ENCODE results near the gene NDRG3.

DNA sequence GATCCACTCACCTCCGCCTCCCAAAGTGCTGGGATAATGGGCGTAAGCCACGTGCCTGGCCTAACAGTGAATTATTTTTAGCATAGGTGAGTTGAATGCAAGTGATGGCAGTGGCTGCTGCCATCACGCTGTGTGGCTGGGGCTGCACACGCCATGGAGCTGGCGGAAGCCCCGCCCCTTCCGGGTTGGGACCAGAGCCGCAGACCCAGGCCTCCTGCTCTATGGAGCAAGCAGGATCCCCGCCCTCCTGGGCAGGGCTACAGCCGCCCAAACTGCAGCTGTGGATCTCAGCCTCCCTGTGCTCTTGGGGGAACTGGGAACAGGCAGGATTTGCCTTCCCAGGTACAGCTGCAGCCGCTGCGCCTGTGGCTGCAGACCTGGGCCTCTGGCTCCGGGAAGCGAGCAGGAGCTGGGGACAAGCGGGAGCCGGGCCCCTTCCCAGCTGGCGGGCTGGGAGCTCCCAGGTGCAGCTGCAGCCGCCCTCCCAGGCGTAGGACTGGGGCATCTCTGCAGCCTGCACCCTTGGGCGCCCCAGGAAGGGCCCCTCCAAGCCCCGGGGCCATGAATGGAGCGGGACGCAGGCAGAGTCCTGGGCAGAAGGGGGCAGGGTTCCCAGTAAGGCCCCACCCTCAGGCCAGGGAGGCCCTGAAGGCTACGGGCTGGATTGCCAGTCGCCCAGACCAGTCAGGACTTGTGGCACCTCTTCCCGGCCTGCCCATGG, 69.0 kb downstream of the NDRG3 start:
- TF ChIP-seq EZH2 (IDR thresholded peaks at IDR 0.05; ENCODE audit: insufficient read depth, low read length), result no peak
- TF ChIP-seq, protein P1, sequence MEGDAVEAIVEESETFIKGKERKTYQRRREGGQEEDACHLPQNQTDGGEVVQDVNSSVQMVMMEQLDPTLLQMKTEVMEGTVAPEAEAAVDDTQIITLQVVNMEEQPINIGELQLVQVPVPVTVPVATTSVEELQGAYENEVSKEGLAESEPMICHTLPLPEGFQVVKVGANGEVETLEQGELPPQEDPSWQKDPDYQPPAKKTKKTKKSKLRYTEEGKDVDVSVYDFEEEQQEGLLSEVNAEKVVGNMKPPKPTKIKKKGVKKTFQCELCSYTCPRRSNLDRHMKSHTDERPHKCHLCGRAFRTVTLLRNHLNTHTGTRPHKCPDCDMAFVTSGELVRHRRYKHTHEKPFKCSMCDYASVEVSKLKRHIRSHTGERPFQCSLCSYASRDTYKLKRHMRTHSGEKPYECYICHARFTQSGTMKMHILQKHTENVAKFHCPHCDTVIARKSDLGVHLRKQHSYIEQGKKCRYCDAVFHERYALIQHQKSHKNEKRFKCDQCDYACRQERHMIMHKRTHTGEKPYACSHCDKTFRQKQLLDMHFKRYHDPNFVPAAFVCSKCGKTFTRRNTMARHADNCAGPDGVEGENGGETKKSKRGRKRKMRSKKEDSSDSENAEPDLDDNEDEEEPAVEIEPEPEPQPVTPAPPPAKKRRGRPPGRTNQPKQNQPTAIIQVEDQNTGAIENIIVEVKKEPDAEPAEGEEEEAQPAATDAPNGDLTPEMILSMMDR (IDR thresholded peaks at IDR 0.05; ENCODE audit: insufficient read depth, low read depth, low read length), result no peak

Measured in astrocyte (in vitro differentiated cells and primary cell).